GM12878 (cell line): ENCODE measurements around the gene ENPP1. TPM values are rescaled to one million over a fixed set of nuclear protein-coding genes. Genes with fewer than 3 reads are reported as not detected.

Experiments
- ATAC-seq: fragments of 200-7000 bp; cut with Tn5 transposase; 3 replicates; pipeline ENCODE4 v1.9.1; 2020; ENCODE audit warnings: mild to moderate bottlenecking, moderate library complexity
- BruUV-seq: library from RNA; stranded (reverse); fragments of 400-500 nt; replicated peaks from 2 replicates; lab custom pipeline; 2021; lab: Mats Ljungman, UMichigan
- CTCF ChIA-PET: fragments of 300-600 bp; sonication (Branson Sonifier 250); formaldehyde crosslinking; extraction: SDS; loops from one replicate; lab custom pipeline; 2021; ENCODE audit warnings: inconsistent platforms; lab: Yijun Ruan, JAX
- POLR2A ChIA-PET: fragments of 350-600 bp; formaldehyde crosslinking; extraction: SDS; loops from one replicate; lab custom pipeline; 2021; ENCODE audit warnings: inconsistent platforms; lab: Charles Lee
- RAD21 ChIA-PET: fragments of 300-600 bp; sonication (Branson Sonifier 250); formaldehyde crosslinking; loops from one replicate; lab custom pipeline; 2023; ENCODE audit warnings: antibody characterized with exemption; ENCODE audit not compliant: unreplicated experiment; lab: Charles Lee
- SMC1A ChIA-PET: fragments of 300-600 bp; sonication (Branson Sonifier 250); formaldehyde crosslinking; loops from one replicate; lab custom pipeline; 2023; ENCODE audit not compliant: unreplicated experiment, uncharacterized antibody; lab: Charles Lee
- DNase-seq: peaks from one replicate; pipeline ENCODE4 v3.0.0-alpha.2; 2011; ENCODE audit warnings: low read depth, low spot score
- FAIRE-seq: peaks from 3 replicates; lab custom pipeline; 2011; peaks lifted over from hg19 to GRCh38; lab: Jason Lieb, UNC
- H2AFZ ChIP-seq: 2 replicates; pipeline ENCODE4 v1.6.0; 2011; ENCODE audit warnings: low read depth, low read length, control low read depth; ENCODE audit not compliant: control insufficient read depth
- H3K27ac ChIP-seq: 2 replicates; pipeline ENCODE4 v1.5.1; 2011; ENCODE audit warnings: control low read depth; ENCODE audit not compliant: control insufficient read depth, insufficient read depth
- H3K27me3 ChIP-seq, 2 experiments: replicated peaks in 1 of 2; 2 replicates each; pipeline versions ENCODE4 v1.6.0 to v1.6.1; 2011; ENCODE audit warnings: low read length in 1 of 2; ENCODE audit not compliant: control insufficient read depth in 2 of 2, insufficient read depth in 2 of 2
- H3K36me3 ChIP-seq, 2 experiments: 2 replicates each; pipeline ENCODE4 v1.5.1; 2011; ENCODE audit warnings: low read length in 1 of 2; ENCODE audit not compliant: control insufficient read depth in 2 of 2, insufficient read depth in 2 of 2
- H3K4me1 ChIP-seq: 2 replicates; pipeline ENCODE4 v1.6.1; 2011; ENCODE audit warnings: mild to moderate bottlenecking, low read length, moderate library complexity, mixed read lengths; ENCODE audit not compliant: control insufficient read depth, insufficient read depth
- H3K4me2 ChIP-seq: 2 replicates; pipeline ENCODE4 v1.6.0; 2011; ENCODE audit warnings: control low read depth; ENCODE audit not compliant: control insufficient read depth, insufficient read depth
- H3K4me3 ChIP-seq: fragments of 200-600 bp; sonication (generic); 2 replicates; pipeline ENCODE4 v1.5.1; 2016
- H3K79me2 ChIP-seq: 2 replicates; pipeline ENCODE4 v1.6.0; 2011; ENCODE audit warnings: low read length; ENCODE audit not compliant: control insufficient read depth, insufficient read depth
- H3K9ac ChIP-seq: 2 replicates; pipeline ENCODE4 v1.8.0; 2011; ENCODE audit warnings: low read length, control low read depth, mixed read lengths; ENCODE audit not compliant: control insufficient read depth, insufficient read depth
- H3K9me3 ChIP-seq: replicated peaks from 3 replicates; pipeline ENCODE4 v1.5.1; 2011; ENCODE audit warnings: mild to moderate bottlenecking, low read length; ENCODE audit not compliant: control insufficient read depth, insufficient read depth
- H4K20me1 ChIP-seq: 2 replicates; pipeline ENCODE4 v1.6.0; 2011; ENCODE audit not compliant: control insufficient read depth, insufficient read depth
- FOS ChIP-seq: IDR thresholded peaks from 3 replicates; pipeline ENCODE4 v1.6.1; 2011; ENCODE audit warnings: borderline replicate concordance; ENCODE audit not compliant: insufficient read length; ENCODE audit errors: extremely low read depth
- HDAC6 ChIP-seq: fragments of 200-600 bp; sonication (generic); IDR thresholded peaks from one replicate; pipeline ENCODE4 v1.8.0; 2017; ENCODE audit warnings: antibody characterized with exemption; ENCODE audit not compliant: unreplicated experiment
- HDGF ChIP-seq: fragments of 450-650 bp; IDR thresholded peaks from 2 replicates; pipeline ENCODE4 v1.6.1; 2016; ENCODE audit warnings: antibody characterized with exemption
- IRF4 ChIP-seq: IDR thresholded peaks from 2 replicates; pipeline ENCODE4 v1.6.1; 2011; ENCODE audit warnings: low read depth, low read length
- RFX5 ChIP-seq: IDR thresholded peaks from 2 replicates; pipeline ENCODE4 v1.6.1; 2011; ENCODE audit warnings: low read depth, low read length, improper control_type of control experiment
- SRF ChIP-seq, 2 experiments: IDR thresholded peaks; 2 replicates each; pipeline ENCODE4 v1.6.1; 2011; ENCODE audit warnings: low read depth in 2 of 2, low read length in 2 of 2, mild to moderate bottlenecking in 1 of 2, moderate library complexity in 1 of 2
- SUZ12 ChIP-seq: fragments of 200-600 bp; sonication (generic); IDR thresholded peaks from one replicate; pipeline ENCODE4 v1.6.1; 2018; ENCODE audit warnings: antibody characterized with exemption, mild to moderate bottlenecking; ENCODE audit not compliant: unreplicated experiment
- TARDBP ChIP-seq: IDR thresholded peaks from 2 replicates; pipeline ENCODE4 v1.6.1; 2016; ENCODE audit warnings: borderline replicate concordance
- in situ Hi-C: fragments of 300-500 bp; cut with MboI; formaldehyde crosslinking; loops from 9 replicates; pipeline ENCODE4 v1.14.3; 2018; ENCODE audit warnings: mixed read lengths
- intact Hi-C: fragments of 100-400 bp; cut with micrococcal nuclease; formaldehyde crosslinking; loops from one replicate; pipeline ENCODE4 v1.14.2; 2022; ENCODE audit not compliant: unreplicated experiment
- polyA plus RNA-seq, 11 experiments: library from polyadenylated mRNA; depleted of rRNA in 4 of 11; unstranded in 6 of 11; stranded (reverse) in 5 of 11; fragments of >200 nt; fragmentation: Nextera tagmentation in 4 of 11; fragmentation: Illumina TruSeq in 1 of 11; extraction: Ambion mirVana in 4 of 11; extraction: Trizol in 1 of 11; gene quantifications; 1 replicate in 1 of 11; 2 replicates in 10 of 11; pipeline versions ENCODE4 v1.2.1 to v1.2.3, GENCODE V29; 2011 to 2016; ENCODE audit warnings: inconsistent platforms in 2 of 11, missing spikeins in 2 of 11, low read depth in 1 of 11
- total RNA-seq, 4 experiments: library from RNA; depleted of rRNA in 3 of 4; stranded (reverse); fragments of >200 nt in 3 of 4; fragmentation: Illumina TruSeq in 1 of 4; extraction: Trizol in 1 of 4; gene quantifications; 2 replicates each; pipeline versions ENCODE4 v1.2.1 to v1.2.3, GENCODE V29; 2013 to 2021
- TF ChIP-seq, protein P1 (sequence below): fragments of 450-650 bp; IDR thresholded peaks from 2 replicates; pipeline ENCODE4 v1.6.1; 2014; ENCODE audit warnings: mild to moderate bottlenecking
- TF ChIP-seq, protein P2 (sequence below): IDR thresholded peaks from 2 replicates; pipeline ENCODE4 v1.6.1; 2012; ENCODE audit warnings: low read length, inconsistent platforms
- TF ChIP-seq, protein P3 (sequence below): fragments of 450-650 bp; formaldehyde crosslinking; IDR thresholded peaks from 2 replicates; pipeline ENCODE4 v1.4.0; 2020; ENCODE audit warnings: mild to moderate bottlenecking, moderate library complexity

Gene ENPP1
- total and polyA plus RNA-seq, 10 of the 15 experiments (the other 5 are each of a cell fraction or from before 2014, with no cell fraction given), result 0.03 to 0.05 TPM; not detected in 8

DNA sequence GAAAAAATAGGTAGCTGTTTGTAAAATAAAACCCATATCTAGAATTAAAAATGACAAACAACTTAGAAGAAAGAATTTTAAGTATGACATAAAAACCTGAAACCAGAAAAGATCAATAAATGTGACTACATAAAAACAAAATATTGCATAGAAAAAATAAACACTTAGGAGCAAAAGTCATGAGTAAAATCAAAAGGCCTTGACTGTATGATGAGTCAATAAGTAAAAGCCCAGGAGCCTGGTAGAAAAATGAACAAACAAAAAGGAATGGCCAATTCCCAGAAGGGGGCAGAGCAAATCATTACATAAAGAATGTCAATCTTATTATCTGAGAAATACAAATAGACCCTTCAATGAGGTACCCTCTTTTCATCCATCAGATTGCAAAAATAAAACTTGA, 20.7 kb upstream of the ENPP1 start:
- SMC1A ChIA-PET, result no interaction called here
- in situ Hi-C loops (no loop called here), intact Hi-C loops (no loop called here)
- no peak overlapping the region for H3K4me3 ChIP-seq
- ATAC-seq (no peak), DNase-seq (no peak), FAIRE-seq (no peak)
- no peaks in the 10 kb centered on the region for H4K20me1 ChIP-seq
- H3K9ac ChIP-seq, result no peak overlapping the region
- no peak overlapping the region for H2AFZ ChIP-seq
- no TSS peak for BruUV-seq
- H3K27ac ChIP-seq, result no peak overlapping the region
- no peaks in the 10 kb centered on the region for H3K4me1 ChIP-seq
- no peaks in the 10 kb centered on the region for H3K9me3 ChIP-seq
- RAD21 ChIA-PET, result no interaction called here
- H3K27me3 ChIP-seq, result no peaks in the 10 kb centered on the region; a peak in 1 of 4 replicates
- no peak overlapping the region for H3K4me2 ChIP-seq
- CTCF ChIA-PET, result no interaction called here
- POLR2A ChIA-PET, result no interaction called here
- no peaks in the 10 kb centered on the region for H3K36me3 ChIP-seq
- no peak for TF ChIP-seq RFX5
- no peak for TF ChIP-seq FOS
- no peak for TF ChIP-seq SUZ12
- TF ChIP-seq, protein P1, sequence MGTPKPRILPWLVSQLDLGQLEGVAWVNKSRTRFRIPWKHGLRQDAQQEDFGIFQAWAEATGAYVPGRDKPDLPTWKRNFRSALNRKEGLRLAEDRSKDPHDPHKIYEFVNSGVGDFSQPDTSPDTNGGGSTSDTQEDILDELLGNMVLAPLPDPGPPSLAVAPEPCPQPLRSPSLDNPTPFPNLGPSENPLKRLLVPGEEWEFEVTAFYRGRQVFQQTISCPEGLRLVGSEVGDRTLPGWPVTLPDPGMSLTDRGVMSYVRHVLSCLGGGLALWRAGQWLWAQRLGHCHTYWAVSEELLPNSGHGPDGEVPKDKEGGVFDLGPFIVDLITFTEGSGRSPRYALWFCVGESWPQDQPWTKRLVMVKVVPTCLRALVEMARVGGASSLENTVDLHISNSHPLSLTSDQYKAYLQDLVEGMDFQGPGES, result no peak
- no peak for TF ChIP-seq HDGF
- TF ChIP-seq, protein P2, sequence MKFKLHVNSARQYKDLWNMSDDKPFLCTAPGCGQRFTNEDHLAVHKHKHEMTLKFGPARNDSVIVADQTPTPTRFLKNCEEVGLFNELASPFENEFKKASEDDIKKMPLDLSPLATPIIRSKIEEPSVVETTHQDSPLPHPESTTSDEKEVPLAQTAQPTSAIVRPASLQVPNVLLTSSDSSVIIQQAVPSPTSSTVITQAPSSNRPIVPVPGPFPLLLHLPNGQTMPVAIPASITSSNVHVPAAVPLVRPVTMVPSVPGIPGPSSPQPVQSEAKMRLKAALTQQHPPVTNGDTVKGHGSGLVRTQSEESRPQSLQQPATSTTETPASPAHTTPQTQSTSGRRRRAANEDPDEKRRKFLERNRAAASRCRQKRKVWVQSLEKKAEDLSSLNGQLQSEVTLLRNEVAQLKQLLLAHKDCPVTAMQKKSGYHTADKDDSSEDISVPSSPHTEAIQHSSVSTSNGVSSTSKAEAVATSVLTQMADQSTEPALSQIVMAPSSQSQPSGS, result no peak
- TF ChIP-seq SRF (IDR thresholded peaks at IDR 0.05; ENCODE audit: low read depth in 2 of 2, low read length in 2 of 2), result no peak
- TF ChIP-seq, protein P3, sequence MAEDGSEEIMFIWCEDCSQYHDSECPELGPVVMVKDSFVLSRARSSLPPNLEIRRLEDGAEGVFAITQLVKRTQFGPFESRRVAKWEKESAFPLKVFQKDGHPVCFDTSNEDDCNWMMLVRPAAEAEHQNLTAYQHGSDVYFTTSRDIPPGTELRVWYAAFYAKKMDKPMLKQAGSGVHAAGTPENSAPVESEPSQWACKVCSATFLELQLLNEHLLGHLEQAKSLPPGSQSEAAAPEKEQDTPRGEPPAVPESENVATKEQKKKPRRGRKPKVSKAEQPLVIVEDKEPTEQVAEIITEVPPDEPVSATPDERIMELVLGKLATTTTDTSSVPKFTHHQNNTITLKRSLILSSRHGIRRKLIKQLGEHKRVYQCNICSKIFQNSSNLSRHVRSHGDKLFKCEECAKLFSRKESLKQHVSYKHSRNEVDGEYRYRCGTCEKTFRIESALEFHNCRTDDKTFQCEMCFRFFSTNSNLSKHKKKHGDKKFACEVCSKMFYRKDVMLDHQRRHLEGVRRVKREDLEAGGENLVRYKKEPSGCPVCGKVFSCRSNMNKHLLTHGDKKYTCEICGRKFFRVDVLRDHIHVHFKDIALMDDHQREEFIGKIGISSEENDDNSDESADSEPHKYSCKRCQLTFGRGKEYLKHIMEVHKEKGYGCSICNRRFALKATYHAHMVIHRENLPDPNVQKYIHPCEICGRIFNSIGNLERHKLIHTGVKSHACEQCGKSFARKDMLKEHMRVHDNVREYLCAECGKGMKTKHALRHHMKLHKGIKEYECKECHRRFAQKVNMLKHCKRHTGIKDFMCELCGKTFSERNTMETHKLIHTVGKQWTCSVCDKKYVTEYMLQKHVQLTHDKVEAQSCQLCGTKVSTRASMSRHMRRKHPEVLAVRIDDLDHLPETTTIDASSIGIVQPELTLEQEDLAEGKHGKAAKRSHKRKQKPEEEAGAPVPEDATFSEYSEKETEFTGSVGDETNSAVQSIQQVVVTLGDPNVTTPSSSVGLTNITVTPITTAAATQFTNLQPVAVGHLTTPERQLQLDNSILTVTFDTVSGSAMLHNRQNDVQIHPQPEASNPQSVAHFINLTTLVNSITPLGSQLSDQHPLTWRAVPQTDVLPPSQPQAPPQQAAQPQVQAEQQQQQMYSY (CRISPR knock-in tag), result no peak
- no peak for TF ChIP-seq TARDBP
- no peak for TF ChIP-seq IRF4
- no peak for TF ChIP-seq HDAC6
- TF ChIP-seq, all 136 proteins: peak for 0
- H3K79me2 ChIP-seq, result no peaks in the 10 kb centered on the region
